Measurements from ENCODE around the gene PIGB.
"Not testable (repeated sequence)": the region's sequence is repeated elsewhere in the genome, so short reads cannot be mapped to it uniquely, and the experiment has no call there.

PIGB gene

DNA sequence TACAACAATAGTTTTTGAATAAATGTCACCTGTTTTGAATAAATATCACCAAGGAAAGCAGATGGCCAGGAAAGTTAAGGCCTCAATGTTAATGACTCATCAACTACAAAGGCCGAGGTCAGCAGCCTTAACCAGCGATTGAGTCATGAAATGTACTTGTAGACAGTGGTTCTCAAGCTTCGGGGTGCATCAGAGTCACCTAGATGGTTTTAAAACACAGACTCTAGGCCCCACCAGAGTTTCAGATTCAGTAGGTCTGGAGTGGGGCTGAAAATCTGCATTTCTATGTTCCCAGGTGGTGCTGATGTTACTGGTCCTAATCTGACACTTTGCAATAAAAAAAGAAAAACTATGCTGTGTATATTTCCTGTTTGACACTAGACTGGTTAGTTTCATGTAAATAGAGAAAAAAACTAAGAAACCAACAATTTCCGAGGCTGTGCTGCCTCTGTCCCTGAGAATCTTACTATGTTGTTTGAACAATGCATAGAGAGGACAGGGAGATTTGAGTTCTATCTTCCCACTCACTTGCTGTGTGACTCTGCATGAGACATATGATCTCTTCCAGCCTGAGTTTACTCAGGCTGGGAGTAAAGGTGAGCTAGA lies 39.2 kb upstream of the PIGB start:
- no peak overlapping the region for H3K4me3 ChIP-seq (ENCODE audit: low read depth, low read length)
- TF ChIP-seq, protein P1, sequence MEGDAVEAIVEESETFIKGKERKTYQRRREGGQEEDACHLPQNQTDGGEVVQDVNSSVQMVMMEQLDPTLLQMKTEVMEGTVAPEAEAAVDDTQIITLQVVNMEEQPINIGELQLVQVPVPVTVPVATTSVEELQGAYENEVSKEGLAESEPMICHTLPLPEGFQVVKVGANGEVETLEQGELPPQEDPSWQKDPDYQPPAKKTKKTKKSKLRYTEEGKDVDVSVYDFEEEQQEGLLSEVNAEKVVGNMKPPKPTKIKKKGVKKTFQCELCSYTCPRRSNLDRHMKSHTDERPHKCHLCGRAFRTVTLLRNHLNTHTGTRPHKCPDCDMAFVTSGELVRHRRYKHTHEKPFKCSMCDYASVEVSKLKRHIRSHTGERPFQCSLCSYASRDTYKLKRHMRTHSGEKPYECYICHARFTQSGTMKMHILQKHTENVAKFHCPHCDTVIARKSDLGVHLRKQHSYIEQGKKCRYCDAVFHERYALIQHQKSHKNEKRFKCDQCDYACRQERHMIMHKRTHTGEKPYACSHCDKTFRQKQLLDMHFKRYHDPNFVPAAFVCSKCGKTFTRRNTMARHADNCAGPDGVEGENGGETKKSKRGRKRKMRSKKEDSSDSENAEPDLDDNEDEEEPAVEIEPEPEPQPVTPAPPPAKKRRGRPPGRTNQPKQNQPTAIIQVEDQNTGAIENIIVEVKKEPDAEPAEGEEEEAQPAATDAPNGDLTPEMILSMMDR (IDR thresholded peaks at IDR 0.05; ENCODE audit: control insufficient read depth, extremely low read depth, insufficient read depth) = no peak
- DNase-seq (ENCODE audit: low read depth) = no peak

DNA sequence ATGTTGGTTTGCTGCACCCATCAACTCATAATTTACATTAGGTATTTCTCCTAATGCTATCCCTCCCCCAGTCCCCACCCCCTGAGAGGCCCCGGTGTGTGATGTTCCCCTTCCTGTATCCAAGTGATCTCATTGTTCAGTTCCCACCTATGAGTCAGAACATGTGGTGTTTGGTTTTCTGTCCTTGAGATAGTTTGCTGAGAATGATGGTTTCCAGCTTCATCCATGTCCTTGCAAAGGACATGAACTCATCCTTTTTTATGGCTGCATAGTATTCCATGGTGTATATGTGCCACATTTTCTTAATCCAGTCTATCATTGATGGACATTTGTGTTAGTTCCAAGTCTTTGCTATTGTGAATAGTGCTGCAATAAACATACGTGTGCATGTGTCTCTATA lies 38.4 kb upstream of the PIGB start:
- not testable (repeated sequence) for DNase-seq (ENCODE audit: low read depth); H3K4me3 ChIP-seq (ENCODE audit: low read depth, low read length)

DNA sequence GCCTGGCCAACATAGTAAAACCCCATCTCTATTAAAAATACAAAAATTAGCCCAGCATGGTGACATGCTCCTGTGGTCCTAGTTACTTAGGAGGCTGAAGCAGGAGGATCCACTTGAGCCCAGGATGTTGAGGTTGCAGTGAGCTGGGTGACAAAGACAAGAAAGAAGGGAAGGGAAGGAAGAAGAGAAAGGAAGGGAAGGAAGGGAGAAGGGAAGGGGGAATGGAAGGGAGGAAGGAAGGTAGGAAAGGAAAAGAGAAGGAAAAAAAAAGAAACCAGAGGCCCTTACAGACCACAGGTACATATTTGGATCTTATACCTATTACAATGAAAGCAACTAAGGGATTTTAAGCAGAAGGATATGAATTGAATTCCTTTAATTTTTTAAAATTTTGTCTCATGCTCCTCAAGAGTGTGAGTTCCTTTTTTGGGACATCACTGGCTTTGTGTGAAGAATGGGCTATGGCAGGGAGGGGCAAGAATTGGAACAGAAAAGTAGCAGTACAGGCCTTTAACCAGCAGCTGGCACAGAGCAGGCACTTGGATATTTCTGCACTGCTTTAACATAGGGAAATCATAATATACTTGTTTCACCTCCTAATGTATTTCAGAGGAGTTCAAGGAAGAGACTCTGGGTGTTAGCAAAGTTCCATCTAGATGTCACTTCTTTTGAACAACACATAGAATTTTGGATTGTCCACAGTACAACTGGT lies 37.3 kb upstream of the PIGB start:
- H3K4me3 ChIP-seq (ENCODE audit: low read depth, low read length) = no peak overlapping the region
- TF ChIP-seq, protein P1 (IDR thresholded peaks at IDR 0.05; ENCODE audit: control insufficient read depth, extremely low read depth, insufficient read depth) = no peak
- no peak for DNase-seq (ENCODE audit: low read depth)

DNA sequence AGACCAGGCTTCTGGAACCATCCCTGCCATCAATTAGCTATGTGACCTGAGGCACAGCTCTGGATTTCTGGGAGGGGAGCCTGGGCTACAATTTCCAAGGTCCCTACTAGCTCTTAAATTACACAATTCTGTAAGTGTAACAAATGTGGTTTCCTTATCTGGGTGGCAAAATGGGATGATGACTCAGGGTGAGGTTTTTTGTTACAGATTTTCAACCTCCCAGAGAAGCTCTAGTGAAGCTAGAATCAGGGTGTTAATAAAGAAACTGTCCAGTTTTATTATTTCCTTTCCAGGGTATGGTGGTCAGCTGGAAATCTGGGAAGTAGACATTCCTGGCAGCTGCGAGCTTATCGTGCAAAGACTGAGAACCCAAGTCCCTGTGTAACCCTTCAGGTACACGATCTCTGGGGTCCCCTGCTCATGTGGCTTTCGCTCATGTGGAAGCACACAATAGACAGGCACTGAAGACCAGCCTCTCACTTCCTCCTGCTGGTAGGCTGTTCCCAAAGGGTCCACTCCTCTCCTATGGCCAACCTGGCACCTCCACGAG lies 36.7 kb upstream of the PIGB start:
- TF ChIP-seq, protein P1 (IDR thresholded peaks at IDR 0.05; ENCODE audit: control insufficient read depth, extremely low read depth, insufficient read depth) = no peak
- DNase-seq (ENCODE audit: low read depth) = no peak
- no peak overlapping the region for H3K4me3 ChIP-seq (ENCODE audit: low read depth, low read length)

DNA sequence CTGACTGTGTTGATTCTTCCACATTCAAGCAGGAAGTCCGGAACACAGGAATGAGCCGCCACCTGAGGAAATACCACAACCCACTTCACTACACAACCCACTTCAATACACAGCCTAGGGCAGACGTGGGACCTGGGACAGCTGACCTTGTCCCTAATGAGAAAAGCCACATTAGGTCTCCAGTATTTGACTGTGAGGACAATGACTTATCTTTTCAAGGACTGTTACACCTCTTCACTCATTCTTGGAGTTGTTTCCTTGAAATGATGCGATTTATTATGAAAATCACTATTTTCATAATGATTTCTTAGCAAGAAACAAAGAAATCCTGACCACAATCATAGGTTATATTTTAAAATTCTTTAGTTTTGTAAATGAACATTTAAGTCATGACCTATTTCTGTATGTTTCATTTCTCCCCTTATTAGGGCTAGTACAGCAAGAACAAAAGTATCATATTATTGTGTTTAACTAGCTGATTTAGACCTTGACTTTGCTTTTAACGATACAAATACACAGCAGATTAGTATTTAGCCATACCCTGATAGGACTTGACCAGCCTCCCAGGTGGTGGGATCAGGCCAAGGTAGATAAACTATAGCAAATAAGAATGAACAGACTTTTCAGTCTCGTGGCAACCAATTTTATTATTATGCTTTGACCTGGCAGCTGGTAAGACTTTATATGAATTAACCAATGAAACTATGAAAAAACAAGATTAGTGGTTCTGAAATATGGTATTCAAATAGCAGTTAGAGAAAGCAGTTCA lies 35.5 kb upstream of the PIGB start:
- no peak overlapping the region for H3K4me3 ChIP-seq (ENCODE audit: low read depth, low read length)
- TF ChIP-seq, protein P1 (IDR thresholded peaks at IDR 0.05; ENCODE audit: control insufficient read depth, extremely low read depth, insufficient read depth) = no peak

DNA sequence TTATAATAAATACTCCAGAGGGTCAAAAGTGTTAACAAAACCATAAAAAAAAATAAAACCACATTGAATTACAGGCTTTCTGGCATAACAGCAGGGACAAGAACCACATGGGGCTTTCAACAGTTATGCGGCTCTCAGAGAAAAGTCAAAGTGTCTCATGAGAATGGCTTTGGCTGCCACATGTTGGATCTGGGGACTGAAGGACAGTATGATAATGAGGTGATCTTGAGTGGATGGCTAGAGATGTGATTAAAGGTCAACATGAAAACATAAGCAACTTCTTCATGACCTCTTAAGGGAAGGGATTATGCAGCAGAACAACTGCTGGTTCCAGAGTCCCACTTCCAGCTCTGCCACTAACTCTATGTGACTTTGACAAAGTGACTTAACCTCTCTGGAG lies 34.6 kb upstream of the PIGB start:
- TF ChIP-seq, protein P1 (IDR thresholded peaks at IDR 0.05; ENCODE audit: control insufficient read depth, extremely low read depth, insufficient read depth) = no peak
- no peak for DNase-seq (ENCODE audit: low read depth)
- no peak overlapping the region for H3K4me3 ChIP-seq (ENCODE audit: low read depth, low read length)

More for the DNA sequence above, 35.5 kb upstream of the PIGB start:
- peak; percentile 88 for DNase-seq (ENCODE audit: low read depth)

DNA sequence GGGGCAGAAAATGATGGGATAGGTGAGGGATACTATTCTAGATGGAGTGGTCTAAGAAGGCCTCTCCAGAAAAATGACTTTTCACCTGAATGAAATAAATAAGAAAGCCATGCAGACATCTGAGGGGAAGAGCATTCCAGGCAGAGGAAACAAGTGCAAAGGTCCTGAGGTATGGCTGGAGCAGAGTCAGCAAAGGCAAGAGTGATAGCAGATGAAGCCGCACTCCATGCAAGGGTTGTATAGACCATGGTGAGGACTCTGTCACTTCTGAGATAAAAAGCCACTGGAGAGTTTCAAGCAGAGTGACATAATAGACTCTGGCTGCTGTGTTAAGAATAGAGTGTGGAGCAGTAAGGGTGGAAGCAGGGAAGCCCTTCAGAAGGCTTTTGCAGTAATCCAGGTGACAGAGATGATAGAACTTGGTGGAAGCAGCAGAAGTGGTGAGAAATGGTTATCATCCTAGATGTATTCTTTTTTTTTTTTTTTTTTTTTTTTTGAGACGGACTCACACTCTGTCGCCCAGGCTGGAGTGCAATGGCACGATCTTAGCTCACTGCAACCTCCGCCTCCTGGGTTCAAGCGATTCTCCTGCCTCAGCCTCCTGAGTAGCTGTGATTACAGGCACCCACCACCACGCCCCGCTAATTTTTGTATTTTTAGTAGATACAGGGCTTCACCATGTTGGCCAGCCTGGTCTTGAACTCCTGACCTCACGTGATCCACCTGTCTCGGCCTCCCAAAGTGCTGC lies 32.4 kb upstream of the PIGB start:
- H3K4me3 ChIP-seq (ENCODE audit: low read depth, low read length); DNase-seq (ENCODE audit: low read depth): not testable (repeated sequence)

Measured in LNCaP clone FGC (cell line).